Keratinocyte (primary cell): ENCODE measurements around the gene DMD. TPM values are rescaled to one million over a fixed set of nuclear protein-coding genes. Genes with fewer than 3 reads are reported as not detected.

Experiments
- DNase-seq: peaks from one replicate; pipeline ENCODE4 v3.0.0-alpha.2; 2011; ENCODE audit warnings: low read depth, missing footprints, low spot score
- FAIRE-seq: peaks from 2 replicates; lab custom pipeline; 2011; peaks lifted over from hg19 to GRCh38; lab: Jason Lieb, UNC
- H2AFZ ChIP-seq: 2 replicates; pipeline ENCODE4 v1.6.0; 2012; ENCODE audit warnings: low read length, control low read depth, inconsistent platforms; ENCODE audit not compliant: control insufficient read depth
- H3K27ac ChIP-seq: 2 replicates; pipeline ENCODE4 v1.5.1; 2011; ENCODE audit warnings: low read length; ENCODE audit not compliant: control insufficient read depth, insufficient read depth
- H3K27me3 ChIP-seq: 3 replicates; pipeline ENCODE4 v1.6.0; 2011; ENCODE audit warnings: low read length; ENCODE audit not compliant: control insufficient read depth, insufficient read depth; ENCODE audit errors: extremely low read depth
- H3K36me3 ChIP-seq, 2 experiments: 2 replicates in 1 of 2; 3 replicates in 1 of 2; pipeline ENCODE4 v1.5.1; 2011; ENCODE audit warnings: low read length in 2 of 2, mild to moderate bottlenecking in 1 of 2; ENCODE audit not compliant: control insufficient read depth in 2 of 2, insufficient read depth in 2 of 2; ENCODE audit errors: extremely low read depth in 1 of 2
- H3K4me1 ChIP-seq: 3 replicates; pipeline ENCODE4 v1.5.1; 2011; ENCODE audit warnings: low read length; ENCODE audit not compliant: control insufficient read depth, insufficient read depth; ENCODE audit errors: extremely low read depth
- H3K4me2 ChIP-seq: 3 replicates; pipeline ENCODE4 v1.6.0; 2011; ENCODE audit warnings: low read depth, low read length; ENCODE audit not compliant: control insufficient read depth, insufficient read depth; ENCODE audit errors: extremely low read depth
- H3K4me3 ChIP-seq, 3 experiments: fragments of 200-600 bp in 1 of 3; sonication (generic) in 1 of 3; 2 replicates in 2 of 3; 3 replicates in 1 of 3; pipeline ENCODE4 v1.5.1; 2011 to 2016; ENCODE audit warnings: low read length in 3 of 3, mild to moderate bottlenecking in 3 of 3, control low read depth in 2 of 3, inconsistent platforms in 1 of 3, low read depth in 1 of 3, mixed read lengths in 1 of 3, mixed run types in 1 of 3, moderate library complexity in 1 of 3; ENCODE audit not compliant: control insufficient read depth in 2 of 3, insufficient read depth in 2 of 3; ENCODE audit errors: extremely low read depth in 1 of 3
- H3K79me2 ChIP-seq: 2 replicates; pipeline ENCODE4 v1.6.0; 2012; ENCODE audit warnings: low read length; ENCODE audit not compliant: control insufficient read depth, insufficient read depth
- H3K9ac ChIP-seq: 3 replicates; pipeline ENCODE4 v1.6.0; 2011; ENCODE audit warnings: low read length; ENCODE audit not compliant: control insufficient read depth, insufficient read depth; ENCODE audit errors: extremely low read depth
- H3K9me1 ChIP-seq: 3 replicates; pipeline ENCODE4 v1.6.0; 2011; ENCODE audit warnings: low read length; ENCODE audit not compliant: control insufficient read depth, insufficient read depth; ENCODE audit errors: extremely low read depth
- H3K9me3 ChIP-seq: 2 replicates; pipeline ENCODE4 v1.5.1; 2012; ENCODE audit warnings: low read depth, low read length; ENCODE audit not compliant: control insufficient read depth
- H4K20me1 ChIP-seq: 3 replicates; pipeline ENCODE4 v1.6.0; 2011; ENCODE audit warnings: low read length; ENCODE audit not compliant: control insufficient read depth, insufficient read depth; ENCODE audit errors: extremely low read depth
- EZH2 ChIP-seq: IDR thresholded peaks from one replicate; pipeline ENCODE4 v1.6.1; 2012; ENCODE audit warnings: inconsistent platforms, mild to moderate bottlenecking, low read length, moderate library complexity
- dilution Hi-C: fragments of 300-500 bp; cut with MboI; formaldehyde crosslinking; loops from one replicate; pipeline ENCODE4 v1.7.0; 2020; ENCODE audit warnings: low sequenced_read_pairs; ENCODE audit not compliant: extremely low pct_ligation_motif_present
- polyA plus RNA-seq, 5 experiments: library from polyadenylated mRNA; depleted of rRNA in 3 of 5; stranded (reverse) in 3 of 5; stranded (forward) in 1 of 5; unstranded in 1 of 5; fragments of >200 nt; gene quantifications; 1 replicate in 1 of 5; 2 replicates in 3 of 5; 3 replicates in 1 of 5; pipeline versions ENCODE4 v1.2.1 to v1.2.3, GENCODE V29; 2011 to 2012; ENCODE audit warnings: missing spikeins in 2 of 5, low read depth in 1 of 5, low replicate concordance in 1 of 5
- TF ChIP-seq, protein P1 (sequence below), 3 experiments: IDR thresholded peaks in 1 of 3; conservative IDR thresholded peaks in 1 of 3; optimal IDR thresholded peaks in 1 of 3; 2 replicates in 2 of 3; 3 replicates in 1 of 3; pipeline versions ENCODE3 to v1.5.1; 2011; ENCODE audit warnings: low read length in 3 of 3, mild to moderate bottlenecking in 3 of 3, moderate library complexity in 2 of 3, control low read depth in 1 of 3, inconsistent platforms in 1 of 3; ENCODE audit not compliant: insufficient read depth in 2 of 3; ENCODE audit errors: extremely low read depth in 1 of 3

DMD gene
- polyA plus RNA-seq, 1 donor (not counting 4 experiments of a cell fraction or from before 2014, with no cell fraction given), result 8.9 TPM

DNA sequence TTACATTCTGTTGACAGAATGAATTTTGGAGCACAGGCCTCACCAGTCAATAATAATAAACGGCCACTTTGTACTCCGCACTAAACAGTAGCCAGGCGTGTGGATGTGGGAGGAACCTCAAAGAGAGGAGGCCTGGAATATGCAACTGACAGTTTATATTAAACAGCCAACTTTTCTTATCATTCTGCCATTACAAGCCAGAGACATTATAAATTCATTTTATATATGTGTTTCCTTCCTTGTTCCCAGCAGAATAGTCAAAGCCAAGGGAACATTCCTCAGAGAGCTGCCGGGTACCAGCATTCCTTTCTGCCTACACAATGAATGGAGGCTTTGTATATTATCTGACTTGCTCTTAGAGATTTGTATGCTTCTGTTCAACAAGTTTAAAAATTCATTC, 1703.0 kb downstream of the DMD start:
- DNase-seq, result no peak
- TF ChIP-seq, protein P1, sequence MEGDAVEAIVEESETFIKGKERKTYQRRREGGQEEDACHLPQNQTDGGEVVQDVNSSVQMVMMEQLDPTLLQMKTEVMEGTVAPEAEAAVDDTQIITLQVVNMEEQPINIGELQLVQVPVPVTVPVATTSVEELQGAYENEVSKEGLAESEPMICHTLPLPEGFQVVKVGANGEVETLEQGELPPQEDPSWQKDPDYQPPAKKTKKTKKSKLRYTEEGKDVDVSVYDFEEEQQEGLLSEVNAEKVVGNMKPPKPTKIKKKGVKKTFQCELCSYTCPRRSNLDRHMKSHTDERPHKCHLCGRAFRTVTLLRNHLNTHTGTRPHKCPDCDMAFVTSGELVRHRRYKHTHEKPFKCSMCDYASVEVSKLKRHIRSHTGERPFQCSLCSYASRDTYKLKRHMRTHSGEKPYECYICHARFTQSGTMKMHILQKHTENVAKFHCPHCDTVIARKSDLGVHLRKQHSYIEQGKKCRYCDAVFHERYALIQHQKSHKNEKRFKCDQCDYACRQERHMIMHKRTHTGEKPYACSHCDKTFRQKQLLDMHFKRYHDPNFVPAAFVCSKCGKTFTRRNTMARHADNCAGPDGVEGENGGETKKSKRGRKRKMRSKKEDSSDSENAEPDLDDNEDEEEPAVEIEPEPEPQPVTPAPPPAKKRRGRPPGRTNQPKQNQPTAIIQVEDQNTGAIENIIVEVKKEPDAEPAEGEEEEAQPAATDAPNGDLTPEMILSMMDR (optimal IDR thresholded peaks at IDR 0.05 in 1 of 3, IDR thresholded peaks at IDR 0.05 in 1 of 3, conservative IDR thresholded peaks at IDR 0.05 in 1 of 3; ENCODE audit: extremely low read depth in 1 of 3, insufficient read depth in 2 of 3, low read length in 3 of 3), result no peak
- TF ChIP-seq EZH2, result no peak
- no peak overlapping the region for H3K9ac ChIP-seq

DNA sequence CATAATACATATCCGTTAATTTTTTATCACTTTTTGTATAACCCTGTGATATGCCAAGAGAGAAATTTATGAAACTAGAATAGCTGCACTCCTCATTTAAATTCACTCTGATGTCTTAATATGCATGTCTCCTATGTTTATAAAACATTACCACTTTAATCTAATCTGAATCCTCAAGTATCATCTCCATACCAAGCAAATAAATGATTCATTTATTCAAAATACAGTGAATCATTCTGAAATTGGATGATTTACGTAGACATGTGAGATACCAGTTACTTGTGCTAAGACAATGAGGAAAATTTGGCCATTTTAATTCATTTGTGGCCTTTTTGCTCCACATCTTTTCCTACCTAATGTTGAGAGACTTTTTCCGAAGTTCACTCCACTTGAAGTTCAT, 1704.4 kb downstream of the DMD start:
- no peaks in the 10 kb centered on the region for H3K36me3 ChIP-seq
- no peak overlapping the region for H3K4me2 ChIP-seq
- no peaks in the 10 kb centered on the region for H3K9me1 ChIP-seq
- TF ChIP-seq, protein P1 (optimal IDR thresholded peaks at IDR 0.05 in 1 of 3, IDR thresholded peaks at IDR 0.05 in 1 of 3, conservative IDR thresholded peaks at IDR 0.05 in 1 of 3; ENCODE audit: extremely low read depth in 1 of 3, insufficient read depth in 2 of 3, low read length in 3 of 3), result no peak
- no peaks in the 10 kb centered on the region for H3K79me2 ChIP-seq
- no peak overlapping the region for H2AFZ ChIP-seq
- no peaks in the 10 kb centered on the region for H3K4me1 ChIP-seq
- DNase-seq (no peak), FAIRE-seq (no peak)
- H3K27me3 ChIP-seq, result no peaks in the 10 kb centered on the region
- dilution Hi-C loops, result no loop called here
- H3K9ac ChIP-seq, result no peak overlapping the region
- H3K4me3 ChIP-seq, result no peak overlapping the region
- no peak overlapping the region for H3K27ac ChIP-seq
- no peaks in the 10 kb centered on the region for H3K9me3 ChIP-seq
- no peaks in the 10 kb centered on the region for H4K20me1 ChIP-seq

More for the DNA sequence above, 1703.0 kb downstream of the DMD start:
- dilution Hi-C loops, result no loop called here
- no peaks in the 10 kb centered on the region for H3K4me1 ChIP-seq
- peak overlapping the region; percentile 23 for H2AFZ ChIP-seq
- no peaks in the 10 kb centered on the region for H4K20me1 ChIP-seq
- H3K36me3 ChIP-seq, result no peaks in the 10 kb centered on the region
- no peaks in the 10 kb centered on the region for H3K79me2 ChIP-seq
- no peaks in the 10 kb centered on the region for H3K9me3 ChIP-seq
- H3K4me3 ChIP-seq, result no peak overlapping the region
- peak; percentile 5 for FAIRE-seq
- H3K9me1 ChIP-seq, result no peaks in the 10 kb centered on the region
- H3K27ac ChIP-seq, result no peak overlapping the region
- H3K4me2 ChIP-seq, result no peak overlapping the region
- no peaks in the 10 kb centered on the region for H3K27me3 ChIP-seq
